ENCODE results near the gene TMEM59L.
"Not testable (repeated sequence)": the region's sequence is repeated elsewhere in the genome, so short reads cannot be mapped to it uniquely, and the experiment has no call there.

The TMEM59L gene

DNA sequence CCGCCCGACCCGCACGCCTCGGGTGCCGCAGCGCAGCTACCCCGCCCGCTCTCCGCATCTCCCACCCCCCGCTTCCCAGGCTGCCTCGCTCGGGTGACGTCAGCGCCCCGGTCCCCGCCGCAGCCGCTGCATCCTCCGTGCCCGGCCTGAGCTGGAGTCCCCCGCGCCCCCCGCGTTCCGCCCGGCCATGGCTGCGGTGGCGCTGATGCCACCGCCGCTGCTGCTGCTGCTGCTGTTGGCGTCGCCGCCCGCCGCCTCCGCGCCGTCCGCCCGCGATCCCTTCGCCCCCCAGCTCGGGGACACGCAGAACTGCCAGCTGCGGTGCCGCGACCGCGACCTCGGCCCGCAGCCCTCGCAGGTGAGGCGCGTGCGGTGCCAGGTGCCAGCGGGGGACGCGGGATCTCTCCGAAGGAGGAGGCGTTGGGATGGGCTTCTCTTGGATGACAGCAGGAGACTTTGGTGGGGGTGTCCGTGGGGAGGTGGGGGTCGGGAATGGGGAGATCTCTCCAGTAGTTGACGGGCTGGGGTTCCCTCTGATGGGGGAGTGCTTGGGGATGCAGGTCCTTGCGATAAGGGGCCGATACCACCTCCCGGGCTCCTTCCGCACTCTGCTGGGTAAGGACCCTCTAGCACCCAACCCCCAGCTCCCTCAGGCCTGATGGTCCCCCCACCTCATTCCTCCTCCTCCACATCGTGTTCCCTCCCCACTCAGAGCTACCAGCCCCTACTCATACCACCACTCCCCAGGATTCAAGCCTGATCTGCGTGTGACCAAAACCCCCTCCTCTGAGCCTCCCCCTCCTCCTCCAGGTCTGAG lies at the start of gene TMEM59L:
Gene TMEM59L, plus strand, starts transcription at position 99 of the 817 bp plus-strand sequence. Its CDS starts 89 bp downstream, at position 188.
- DNase-seq, result no peak

DNA sequence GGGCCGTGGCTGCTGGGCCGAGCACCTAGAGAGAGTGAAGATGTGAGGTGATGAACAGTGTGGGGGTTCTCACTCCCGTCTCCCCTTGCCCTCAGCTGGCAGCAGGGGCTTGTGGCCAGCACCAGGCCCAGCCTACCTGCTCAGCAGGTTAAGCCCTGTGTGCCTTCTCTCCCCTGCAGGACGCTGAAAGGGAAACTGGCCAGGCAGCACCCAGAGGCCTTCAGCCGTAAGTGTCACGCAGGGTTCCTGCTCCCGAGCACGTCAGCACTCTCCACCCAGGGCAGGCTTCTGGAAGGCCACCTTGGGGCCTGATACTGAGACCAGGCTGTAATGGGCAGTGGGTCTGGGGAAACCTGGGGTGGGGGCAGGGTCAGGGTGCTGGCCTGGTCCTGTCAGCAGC lies 45.7 kb upstream of the TMEM59L start:
- DNase-seq, result no peak

DNA sequence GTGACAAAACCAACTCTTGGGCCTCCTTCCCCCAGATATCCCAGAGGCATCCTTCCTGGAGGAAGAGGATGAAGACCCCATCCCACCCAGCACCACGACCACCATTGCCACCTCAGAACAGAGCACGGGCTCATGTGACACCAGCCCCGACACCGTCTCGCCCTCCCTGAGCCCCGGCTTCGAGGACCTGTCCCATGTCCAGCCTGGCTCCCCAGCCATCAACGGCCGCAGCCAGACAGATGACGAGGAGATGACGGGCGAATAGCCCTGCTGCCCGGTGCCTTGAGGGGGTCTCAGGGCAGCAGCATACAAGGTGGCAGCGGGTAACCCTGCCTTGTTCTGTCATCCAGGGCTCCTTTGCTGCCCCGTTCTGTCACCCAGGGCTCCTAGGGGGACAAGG lies 44.3 kb upstream of the TMEM59L start:
- no peak for DNase-seq

DNA sequence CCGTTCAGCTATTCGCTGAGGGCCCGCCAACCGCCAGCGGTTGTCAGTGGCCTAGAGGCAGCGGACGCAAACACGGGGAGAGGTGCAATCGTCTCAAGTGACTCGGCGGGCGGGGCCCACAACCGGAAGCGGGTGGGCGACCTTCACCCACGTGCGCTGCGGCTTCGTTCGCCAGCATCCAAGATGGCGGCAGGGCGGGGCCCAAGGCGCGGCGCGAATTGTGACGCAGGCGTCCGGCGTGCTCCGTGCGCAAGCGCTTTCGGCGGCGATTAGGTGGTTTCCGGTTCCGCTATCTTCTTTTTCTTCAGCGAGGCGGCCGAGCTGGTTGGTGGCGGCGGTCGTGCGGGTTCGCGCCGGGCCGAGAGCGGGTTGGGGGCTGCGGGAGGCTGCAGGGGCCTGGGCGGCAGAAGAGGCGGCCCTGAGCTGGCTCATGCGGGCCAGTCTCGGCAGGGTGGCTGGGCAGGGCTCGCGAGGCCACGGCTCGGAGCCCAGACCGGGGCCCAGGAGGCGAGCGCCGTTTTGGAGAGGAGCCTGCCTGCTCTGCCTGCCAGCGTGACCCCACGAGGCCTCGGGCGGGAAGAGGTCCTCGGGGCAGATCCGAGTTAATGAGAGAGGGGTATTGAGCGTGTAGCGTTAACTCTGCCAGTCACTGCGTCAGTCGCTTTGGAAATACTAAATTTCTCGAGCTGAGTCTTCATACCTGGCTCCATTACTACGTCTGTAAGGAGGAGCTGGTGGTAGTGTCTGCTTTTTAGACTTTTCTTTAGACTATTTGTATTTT lies 40.9 kb upstream of the TMEM59L start, which contains the start of gene UBA52:
Gene UBA52, plus strand, starts transcription at position 294 of the 781 bp plus-strand sequence. CDS start 1,444 bp downstream, outside the sequence.
- peak; percentile 86 for DNase-seq

DNA sequence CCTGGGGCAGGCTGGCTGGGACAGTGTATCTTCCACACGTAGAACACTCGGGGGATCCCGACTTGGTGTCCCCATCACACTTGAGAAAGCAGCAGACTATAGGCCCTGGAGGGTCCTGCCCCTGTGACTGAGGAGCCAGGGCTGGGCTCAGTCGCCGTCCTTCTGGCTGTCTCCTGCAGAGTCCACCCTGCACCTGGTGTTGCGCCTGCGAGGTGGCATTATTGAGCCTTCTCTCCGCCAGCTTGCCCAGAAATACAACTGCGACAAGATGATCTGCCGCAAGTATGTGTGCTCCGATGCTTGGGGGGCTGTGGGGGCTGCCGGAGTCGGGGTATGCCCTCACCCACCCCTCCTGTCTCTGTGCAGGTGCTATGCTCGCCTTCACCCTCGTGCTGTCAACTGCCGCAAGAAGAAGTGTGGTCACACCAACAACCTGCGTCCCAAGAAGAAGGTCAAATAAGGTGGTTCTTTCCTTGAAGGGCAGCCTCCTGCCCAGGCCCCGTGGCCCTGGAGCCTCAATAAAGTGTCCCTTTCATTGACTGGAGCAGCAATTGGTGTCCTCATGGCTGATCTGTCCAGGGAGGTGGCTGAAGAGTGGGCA lies 37.9 kb upstream of the TMEM59L start:
- no peak for DNase-seq

DNA sequence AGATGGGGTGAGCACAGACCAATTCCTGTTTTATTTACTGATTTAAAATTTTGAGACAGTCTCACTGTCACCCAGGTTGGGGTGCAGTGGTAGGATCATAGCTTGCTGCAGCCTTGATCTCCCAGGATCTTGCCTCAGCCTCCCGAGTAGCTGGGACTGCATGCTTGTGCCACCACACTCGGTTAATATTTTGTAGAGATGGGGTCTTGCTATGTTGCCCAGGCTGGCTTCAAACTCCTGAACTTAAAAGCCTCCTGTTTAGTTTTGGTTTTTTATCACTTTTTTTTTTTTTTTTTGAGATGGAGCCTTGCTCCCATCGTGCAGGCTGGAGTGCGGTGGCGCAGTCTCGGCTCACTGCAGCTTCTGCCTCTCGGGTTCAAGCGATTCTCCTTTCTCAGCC lies 36.3 kb upstream of the TMEM59L start:
- DNase-seq, result no peak

DNA sequence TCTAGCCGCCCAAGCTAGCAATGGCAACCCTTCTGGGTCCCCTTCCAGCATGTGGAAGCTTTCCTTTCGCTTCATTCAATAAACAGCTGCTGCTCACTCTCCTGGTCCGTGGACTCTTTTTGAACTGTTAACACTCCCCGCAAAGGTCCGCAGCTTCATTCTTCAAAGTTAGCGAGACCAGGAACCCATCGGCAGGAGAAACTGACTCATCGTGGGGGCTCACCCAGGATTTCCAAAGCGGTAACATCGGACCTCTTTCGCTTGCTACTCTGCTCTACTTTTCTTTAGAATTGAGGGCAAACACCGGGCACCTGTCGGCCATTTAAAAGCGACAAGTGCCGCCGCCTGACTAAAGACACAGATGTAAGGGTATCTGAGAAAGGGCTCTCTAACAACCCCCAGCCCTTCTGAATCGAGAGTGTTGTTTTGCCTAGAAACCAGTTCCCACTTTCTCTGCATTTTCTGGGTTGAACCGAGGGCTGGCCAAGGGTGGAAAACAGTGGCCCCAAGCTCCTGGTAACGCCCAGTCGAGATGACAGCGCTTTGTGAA lies 35.2 kb upstream of the TMEM59L start:
- DNase-seq, result no peak

DNA sequence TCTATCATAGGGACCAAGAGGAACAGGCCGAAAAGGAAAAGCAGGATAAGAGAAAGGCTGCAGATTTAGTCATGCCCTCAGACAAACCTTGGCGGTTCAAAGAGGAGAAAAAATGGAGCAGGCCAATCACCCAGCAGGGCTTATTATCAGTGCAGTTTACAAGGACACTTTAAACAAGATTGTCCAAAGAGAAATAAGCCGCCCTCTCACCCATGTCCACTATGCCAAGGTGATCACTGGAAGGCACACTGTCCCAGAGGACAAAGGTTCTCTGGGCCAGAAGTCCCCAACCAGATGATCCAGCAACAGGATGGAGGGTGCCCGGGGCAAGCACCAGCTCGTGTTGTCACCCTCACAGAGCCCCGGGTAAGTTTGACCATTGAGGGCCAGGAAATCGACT lies 32.4 kb upstream of the TMEM59L start:
- DNase-seq, result no peak

DNA sequence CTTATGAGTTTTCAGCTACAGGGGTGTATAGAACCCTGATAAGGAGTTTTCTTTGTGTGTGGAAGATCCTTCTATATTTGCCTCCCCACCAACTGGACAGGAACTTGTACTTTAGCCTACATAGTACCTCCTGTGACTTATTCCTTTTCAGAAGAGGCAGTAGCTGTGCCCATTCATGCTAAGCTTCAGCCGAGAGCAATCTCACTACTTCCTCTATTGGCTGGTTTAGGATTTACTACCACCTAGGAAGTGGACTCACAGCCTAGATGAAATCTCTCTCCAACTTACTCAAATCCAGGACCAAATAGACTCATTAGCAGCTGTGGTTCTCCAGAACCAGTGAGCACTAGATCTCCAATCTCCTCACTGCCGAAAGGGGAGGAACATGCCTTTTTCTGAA lies 26.4 kb upstream of the TMEM59L start:
- no peak for DNase-seq

DNA sequence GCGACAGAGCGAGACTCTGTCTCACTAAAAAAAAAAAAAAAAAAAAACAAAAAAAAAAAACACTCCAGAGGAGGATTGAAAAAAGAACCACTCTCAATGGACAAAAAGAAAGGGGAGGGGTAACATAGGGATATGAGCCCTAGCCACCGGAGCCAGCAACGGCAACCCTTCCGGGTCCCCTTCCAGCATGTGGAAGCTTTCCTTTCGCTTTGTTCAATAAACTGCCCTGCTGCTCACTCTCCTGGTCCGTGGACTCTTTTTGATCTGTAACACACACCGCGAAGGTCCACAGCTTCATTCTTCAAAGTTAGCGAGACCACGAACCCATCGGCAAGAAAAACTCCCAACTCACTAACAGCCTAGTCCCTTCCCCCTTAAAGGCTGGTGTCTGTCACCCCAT lies 25.1 kb upstream of the TMEM59L start:
- DNase-seq, result no peak

DNA sequence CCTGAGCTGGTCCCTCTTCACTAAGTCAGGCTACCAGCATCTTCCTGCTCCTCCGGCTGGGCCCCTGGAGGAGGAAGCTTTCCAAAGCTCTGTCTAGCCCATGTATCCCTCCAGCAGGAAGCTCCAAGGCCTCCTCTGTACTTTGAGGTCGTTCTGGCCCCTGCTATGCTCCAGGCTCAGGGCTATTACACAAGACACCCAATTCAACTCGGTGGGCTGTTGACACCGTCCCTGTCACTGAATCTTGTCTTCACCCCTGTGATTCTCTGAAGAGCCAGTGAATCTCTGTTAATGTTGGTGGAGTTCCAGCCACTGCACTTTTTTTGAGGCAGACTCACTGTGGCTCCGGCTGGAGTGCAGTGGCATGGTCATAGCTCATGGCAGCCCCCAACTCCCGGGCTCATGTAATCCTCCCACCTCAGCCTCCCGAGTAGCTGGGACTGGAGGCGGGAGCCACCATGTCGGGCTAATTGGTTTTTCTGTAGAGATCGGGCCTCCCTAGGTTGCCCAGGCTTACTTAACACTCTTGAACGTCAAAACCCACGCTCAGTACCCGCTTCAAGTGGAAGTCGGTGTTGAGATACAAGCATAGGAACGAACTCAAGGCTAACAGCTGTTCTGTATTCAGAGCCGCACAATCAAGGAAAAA lies 24.6 kb upstream of the TMEM59L start:
- no peak for DNase-seq

DNA sequence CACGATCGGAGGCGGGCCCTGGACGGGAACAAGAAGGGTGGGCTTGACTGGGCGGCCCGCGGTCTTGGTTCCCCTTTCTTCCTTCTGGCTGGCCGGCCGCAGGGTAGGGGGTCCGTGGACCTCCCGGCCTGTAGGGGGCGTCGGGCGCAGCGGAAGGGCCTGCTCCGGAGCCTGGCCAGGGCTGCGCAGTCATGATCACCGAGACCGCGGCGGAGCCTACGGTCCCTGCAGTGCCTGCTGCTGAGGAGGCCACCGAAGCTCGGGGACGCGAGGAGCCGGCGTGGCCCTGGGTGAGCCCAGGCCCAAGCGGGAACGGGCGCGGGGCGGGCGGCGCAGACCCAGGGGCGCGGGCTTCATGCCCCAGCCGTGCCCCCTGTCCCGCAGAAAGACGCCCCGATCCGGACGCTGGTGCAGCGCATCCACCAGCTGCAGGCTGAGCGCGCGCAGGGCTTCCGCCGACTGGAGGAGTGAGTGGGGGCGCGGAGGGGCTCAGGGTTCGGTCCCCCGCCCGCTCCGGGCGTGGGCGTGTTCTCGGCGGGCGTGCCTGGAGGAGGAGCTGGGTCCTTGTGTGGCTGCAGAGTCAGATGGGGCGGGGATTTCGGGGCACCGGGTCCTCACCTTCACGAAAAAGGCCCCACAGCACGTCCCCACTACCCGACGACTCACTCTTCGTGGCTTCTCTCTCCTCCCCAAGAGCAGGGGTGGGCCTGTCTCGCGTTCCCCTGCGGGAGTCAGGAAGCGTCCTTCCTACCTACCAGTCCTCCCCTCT lies 23.9 kb upstream of the TMEM59L start, which contains the start of gene REX1BD:
Gene REX1BD, plus strand, starts transcription at position 188 of the 769 bp plus-strand sequence. Its CDS starts 4 bp downstream, at position 192.
- peak; percentile 53 for DNase-seq

DNA sequence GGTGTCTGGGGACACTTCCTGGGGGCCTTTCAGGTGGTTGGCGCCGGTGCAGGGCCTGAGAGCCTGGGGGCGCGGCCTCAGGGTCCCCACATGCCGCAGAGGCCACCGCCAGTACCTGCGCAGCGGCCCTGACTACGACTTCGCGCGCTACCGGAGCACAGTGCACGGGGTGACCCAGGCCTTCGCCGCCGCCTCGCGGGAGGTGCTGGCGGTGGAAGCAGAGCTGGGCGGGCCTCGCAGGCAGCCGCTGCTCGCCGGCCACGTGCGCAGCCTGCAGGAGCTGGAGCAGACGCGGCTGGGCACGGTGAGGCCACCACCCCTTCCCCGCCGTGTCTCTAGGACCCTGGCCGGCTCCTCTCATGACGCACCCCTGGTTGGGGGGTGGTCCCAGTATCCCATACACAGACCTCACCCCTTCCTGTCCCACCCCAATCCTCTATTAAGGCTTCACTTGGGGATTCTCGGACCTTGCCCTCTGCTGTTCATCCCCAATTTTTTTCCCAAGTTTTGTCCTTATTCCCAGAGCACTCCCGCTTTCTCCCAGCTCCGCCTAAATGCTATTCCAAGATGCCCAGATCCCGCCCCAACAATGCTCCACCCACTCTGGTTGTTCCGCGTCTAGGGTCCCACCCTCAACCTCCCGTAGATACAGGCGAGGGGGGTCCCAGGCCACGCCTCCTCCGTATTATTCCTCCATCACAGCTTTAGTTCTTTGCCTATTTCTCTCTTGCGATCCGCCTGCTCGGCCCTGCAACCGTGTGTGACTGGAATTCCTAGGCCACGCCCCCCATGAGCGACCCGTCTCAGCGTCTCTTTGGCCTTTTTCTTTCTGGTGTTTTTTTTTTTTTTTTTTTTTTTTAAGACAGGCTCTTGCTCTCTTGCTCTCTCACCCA lies 23.0 kb upstream of the TMEM59L start:
- peak; percentile 78 for DNase-seq

DNA sequence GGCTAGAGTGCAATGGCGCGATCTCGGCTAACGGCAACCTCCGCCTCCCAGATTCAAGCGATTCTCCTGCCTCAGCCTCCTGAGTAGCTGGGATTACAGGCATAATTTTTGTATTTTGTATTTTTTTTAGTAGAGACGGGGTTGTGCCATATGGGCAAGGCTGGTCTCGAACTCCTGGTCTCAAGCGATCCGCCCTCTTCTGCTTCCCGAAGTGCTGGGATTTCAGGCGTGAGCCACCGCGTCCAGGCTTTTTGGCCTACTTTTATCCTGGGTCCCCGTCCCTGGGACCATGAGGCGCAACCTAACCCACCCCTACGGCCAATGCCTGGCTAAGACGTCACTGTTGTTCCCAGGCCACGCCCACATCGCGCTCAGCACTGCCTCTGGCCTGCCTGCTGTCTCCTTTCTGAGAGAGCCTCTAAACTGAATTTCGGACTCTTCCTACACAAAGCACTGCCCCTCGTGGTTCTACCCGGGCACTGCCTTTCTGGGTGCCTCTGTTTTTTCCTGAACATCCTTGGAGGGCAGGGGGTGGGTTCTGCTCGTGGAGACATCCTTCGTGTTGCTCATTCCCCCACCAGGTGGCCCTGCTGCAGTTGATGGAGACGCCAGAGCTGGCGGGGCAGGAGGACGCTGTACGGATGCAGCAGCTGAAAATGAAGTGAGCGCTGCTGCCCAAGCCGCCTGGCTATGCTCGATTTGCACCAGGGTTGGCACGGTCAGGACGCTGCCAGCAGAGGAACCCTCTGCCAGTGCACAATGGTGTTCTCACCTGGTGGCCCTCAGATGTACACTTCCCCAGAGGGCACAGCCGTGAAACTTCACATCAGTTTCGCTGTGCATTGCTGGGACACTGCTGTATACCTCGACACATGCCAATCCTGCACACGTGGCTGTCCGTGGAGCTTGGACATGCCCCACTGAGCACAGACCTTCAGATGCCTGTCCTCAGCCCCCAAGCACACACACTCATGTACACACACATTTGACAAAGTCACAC lies 22.1 kb upstream of the TMEM59L start:
- DNase-seq, result peak; percentile 88

DNA sequence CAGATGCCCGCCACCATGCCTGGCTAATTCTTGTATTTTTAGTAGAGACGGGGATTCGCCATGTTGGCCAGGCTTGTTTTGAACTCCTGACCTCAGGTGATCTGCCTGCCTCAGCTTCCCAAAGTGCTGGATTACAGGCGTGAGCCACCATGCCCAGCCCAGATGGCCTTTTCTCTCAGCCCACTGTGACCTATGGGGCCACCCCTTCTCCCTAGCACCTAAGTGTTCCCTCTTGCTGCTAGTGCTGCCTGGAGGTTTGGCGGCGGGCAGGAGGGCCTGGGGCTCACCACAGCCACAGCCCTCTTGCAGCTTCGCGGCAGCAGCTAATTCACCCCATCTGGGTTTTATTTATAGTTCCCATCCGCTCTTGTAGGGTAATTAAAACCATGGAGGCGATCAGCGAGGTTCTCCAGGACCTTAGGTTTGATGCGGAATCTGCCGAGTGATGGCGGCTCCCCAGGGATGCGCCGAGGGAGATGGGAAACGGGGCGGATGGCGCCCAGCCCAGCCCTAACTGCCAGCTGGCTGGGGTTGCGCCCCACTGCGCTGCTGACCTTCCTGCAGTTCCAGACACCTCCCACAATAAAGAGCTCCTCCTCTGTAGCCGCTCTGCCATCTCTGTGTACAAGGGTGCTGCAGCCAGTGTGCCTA lies 20.8 kb upstream of the TMEM59L start:
- no peak for DNase-seq

DNA sequence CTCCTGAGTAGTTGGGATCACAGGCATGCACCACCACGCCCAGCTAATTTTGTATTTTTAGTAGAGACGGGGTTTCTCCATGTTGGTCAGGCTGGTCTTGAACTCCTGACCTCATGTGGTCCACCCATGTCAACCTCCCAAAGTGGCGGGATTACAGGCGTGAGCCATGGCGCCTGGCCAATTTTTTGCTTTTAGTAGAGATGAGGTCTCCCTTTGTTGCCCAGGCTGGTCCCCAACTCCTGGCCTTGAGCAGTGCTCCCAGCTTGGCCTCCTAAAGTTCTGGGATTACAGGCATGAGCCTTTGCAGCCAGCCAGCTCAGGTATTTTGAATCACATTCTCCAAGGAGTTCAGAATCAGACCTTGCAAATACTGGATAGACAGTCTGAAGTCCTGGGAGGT lies 19.9 kb upstream of the TMEM59L start:
- not testable (repeated sequence) for DNase-seq

DNA sequence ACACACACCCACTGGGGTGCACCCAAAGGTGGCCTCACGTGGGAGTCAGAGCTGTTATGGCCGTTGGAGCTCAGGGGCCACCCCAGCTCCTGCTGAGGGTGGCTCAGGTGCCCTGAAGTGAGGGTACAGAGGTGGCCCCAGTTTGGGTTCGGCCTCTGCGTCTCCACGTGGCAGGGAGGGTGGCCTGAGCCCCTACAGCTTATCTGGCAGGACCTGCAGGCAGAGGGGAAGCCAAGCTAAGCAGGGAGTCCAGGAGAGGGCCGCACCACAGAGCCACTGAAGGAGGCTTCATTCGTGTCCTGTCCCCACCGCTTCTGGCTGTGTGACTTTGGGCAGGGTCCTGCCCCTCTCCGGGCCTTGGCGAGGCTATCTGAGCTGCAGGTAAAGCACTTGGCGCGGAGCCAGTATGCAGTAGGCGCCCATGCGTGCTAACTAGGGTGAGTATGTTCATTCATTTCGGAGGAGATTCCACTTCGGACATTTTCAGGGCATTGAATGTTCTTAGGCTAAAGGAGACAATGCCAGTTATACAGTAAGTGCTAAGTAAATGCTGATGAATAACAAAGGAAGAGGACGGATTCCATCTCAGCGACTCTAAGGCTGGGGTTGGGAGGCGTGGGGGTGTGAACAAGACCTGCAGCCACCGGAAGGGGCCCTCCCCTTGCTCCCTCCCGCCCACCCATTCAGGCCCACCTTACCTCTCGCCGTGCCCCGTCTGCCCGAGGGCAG lies 19.1 kb upstream of the TMEM59L start:
- no peak for DNase-seq

All from NCI-H748 treated with DMSO at 0.1 percent for 48 hours (cell line).